Progenitor cell of endocrine pancreas (in vitro differentiated cells): ENCODE data around the gene HDAC8. TPM values are rescaled to one million over a fixed set of nuclear protein-coding genes. Genes with fewer than 3 reads are reported as not detected.

Experiments used
- DNase-seq: peaks from one replicate; pipeline ENCODE4 v3.0.0; 2021; ENCODE audit warnings: low spot score; ENCODE audit not compliant: unreplicated experiment
- H3K27ac Mint-ChIP-seq: 2 replicates; pipeline ENCODE4 v1.8.0; 2021; ENCODE audit warnings: mild to moderate bottlenecking, moderate library complexity, mixed read lengths
- H3K27me3 Mint-ChIP-seq: 2 replicates; pipeline ENCODE4 v1.8.0; 2021; ENCODE audit warnings: mixed read lengths
- H3K36me3 Mint-ChIP-seq: 2 replicates; pipeline ENCODE4 v1.8.0; 2022; ENCODE audit warnings: mixed read lengths; ENCODE audit not compliant: insufficient read depth
- H3K4me1 Mint-ChIP-seq: 2 replicates; pipeline ENCODE4 v1.8.0; 2021; ENCODE audit warnings: low read depth, mixed read lengths
- H3K4me3 Mint-ChIP-seq: 2 replicates; pipeline ENCODE4 v1.8.0; 2021; ENCODE audit warnings: low read depth, mild to moderate bottlenecking, moderate library complexity, mixed read lengths
- H3K9me3 Mint-ChIP-seq: 2 replicates; pipeline ENCODE4 v1.8.0; 2021; ENCODE audit warnings: low read depth, mixed read lengths
- total RNA-seq: library from RNA; stranded (reverse); gene quantifications from 2 replicates; pipeline ENCODE4 v1.2.1, GENCODE V29; 2021
- TF ChIP-seq, protein P1 (sequence below): fragments of 200-600 bp; sonication (generic); IDR thresholded peaks from one replicate; pipeline ENCODE4 v1.5.0; 2021; ENCODE audit warnings: antibody characterized with exemption, mild to moderate bottlenecking; ENCODE audit not compliant: unreplicated experiment

Gene HDAC8
- total RNA-seq, 1 donor from 2014 or later, result 38.4 TPM

DNA sequence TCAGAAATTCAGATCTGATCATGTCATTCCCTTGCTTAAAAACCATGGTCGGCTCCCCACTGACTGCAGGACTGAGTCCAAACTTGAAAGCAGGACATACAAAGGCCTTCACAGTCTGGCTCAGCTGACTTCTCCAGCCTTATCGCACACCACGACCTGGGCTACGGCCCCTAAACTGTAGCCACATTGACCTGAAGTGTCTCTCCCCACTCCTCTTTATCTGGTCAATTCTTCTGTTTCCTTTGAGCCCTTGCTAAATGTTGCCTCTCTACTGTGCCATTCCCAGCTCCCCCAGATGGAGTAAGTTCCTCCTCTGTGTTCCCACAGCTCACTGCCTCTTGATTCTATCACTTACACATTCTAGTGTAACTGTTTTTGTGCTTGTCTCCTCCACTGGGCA is 206.5 kb downstream of the HDAC8 start:
- no peak overlapping the region for H3K4me3 Mint-ChIP-seq
- peaks cover 1% of the 10 kb centered on the region for H3K36me3 Mint-ChIP-seq
- no peak for DNase-seq
- peaks cover 15% of the 10 kb centered on the region for H3K9me3 Mint-ChIP-seq
- no peak overlapping the region for H3K27ac Mint-ChIP-seq
- H3K27me3 Mint-ChIP-seq, result no peaks in the 10 kb centered on the region
- TF ChIP-seq, protein P1, sequence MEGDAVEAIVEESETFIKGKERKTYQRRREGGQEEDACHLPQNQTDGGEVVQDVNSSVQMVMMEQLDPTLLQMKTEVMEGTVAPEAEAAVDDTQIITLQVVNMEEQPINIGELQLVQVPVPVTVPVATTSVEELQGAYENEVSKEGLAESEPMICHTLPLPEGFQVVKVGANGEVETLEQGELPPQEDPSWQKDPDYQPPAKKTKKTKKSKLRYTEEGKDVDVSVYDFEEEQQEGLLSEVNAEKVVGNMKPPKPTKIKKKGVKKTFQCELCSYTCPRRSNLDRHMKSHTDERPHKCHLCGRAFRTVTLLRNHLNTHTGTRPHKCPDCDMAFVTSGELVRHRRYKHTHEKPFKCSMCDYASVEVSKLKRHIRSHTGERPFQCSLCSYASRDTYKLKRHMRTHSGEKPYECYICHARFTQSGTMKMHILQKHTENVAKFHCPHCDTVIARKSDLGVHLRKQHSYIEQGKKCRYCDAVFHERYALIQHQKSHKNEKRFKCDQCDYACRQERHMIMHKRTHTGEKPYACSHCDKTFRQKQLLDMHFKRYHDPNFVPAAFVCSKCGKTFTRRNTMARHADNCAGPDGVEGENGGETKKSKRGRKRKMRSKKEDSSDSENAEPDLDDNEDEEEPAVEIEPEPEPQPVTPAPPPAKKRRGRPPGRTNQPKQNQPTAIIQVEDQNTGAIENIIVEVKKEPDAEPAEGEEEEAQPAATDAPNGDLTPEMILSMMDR, result no peak
- peaks cover 26% of the 10 kb centered on the region for H3K4me1 Mint-ChIP-seq

DNA sequence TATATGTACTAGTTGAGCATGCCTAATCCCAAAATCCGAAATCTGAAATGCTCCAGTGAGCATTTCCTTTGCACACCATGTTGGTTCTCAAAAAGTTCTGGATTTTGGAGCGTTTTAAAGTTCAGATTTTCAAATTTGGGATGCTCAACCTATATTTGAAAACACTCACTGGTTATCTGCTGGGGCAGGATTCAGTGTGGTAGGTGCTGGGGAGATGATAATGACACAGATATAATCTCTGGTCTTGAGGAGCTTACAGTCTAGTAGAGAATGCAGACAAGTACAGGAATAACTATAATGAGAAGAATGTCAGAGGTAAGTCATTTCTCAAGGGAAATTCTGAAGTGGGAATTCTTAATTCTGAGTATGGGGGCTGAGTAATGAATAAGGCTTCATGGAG is 207.5 kb downstream of the HDAC8 start:
- Mint-ChIP-seq H3K4me3 (no peak overlapping the region), H3K27ac (no peak overlapping the region), H3K9me3 (peaks cover 13% of the 10 kb centered on the region), H3K4me1 (peaks cover 24% of the 10 kb centered on the region), H3K27me3 (no peaks in the 10 kb centered on the region), H3K36me3 (peaks cover 1% of the 10 kb centered on the region)
- TF ChIP-seq, protein P1, result no peak
- no peak for DNase-seq

DNA sequence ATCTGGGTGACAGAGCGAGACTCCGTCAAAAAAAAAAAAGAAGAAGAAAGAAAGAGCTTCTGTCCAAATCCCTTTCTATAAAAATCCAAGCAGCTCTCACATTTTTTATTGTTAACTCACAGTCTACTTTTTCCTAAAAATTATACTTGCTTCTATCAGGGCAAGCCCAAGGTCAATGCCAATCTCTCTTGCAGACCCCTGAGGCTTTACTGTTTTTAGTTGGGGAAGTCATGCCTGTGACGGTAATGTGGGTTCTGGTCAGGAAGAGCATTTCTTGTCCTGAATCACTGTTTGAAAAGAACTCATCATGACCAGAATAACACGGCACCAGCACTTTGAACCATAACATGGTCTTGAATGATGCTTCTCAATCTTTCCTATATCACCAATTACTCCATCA is 212.3 kb downstream of the HDAC8 start:
- H3K4me1 Mint-ChIP-seq, result no peaks in the 10 kb centered on the region
- TF ChIP-seq, protein P1, result no peak
- no peaks in the 10 kb centered on the region for H3K36me3 Mint-ChIP-seq
- no peak overlapping the region for H3K27ac Mint-ChIP-seq
- H3K4me3 Mint-ChIP-seq, result no peak overlapping the region
- H3K9me3 Mint-ChIP-seq, result peaks cover 27% of the 10 kb centered on the region
- H3K27me3 Mint-ChIP-seq, result no peaks in the 10 kb centered on the region
- DNase-seq, result no peak

DNA sequence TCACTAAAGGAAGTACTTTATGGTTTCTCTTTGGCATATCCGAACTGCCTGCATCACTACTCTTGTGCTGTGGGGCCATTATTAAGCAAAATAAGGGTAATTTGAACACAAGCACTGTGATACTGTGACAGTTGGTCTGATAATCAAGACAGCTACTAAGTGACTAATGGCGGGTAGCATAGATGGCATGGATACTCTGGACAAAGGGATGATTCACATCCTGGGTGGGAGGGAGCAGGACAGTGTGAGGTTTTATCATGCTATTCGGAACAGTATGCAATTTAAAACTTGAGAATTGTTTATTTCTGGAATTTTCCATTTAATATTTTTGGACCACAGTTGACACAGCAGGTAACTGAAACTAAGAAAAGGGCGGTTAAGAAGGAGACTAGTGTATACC is 214.3 kb downstream of the HDAC8 start:
- Mint-ChIP-seq H3K4me1 (no peaks in the 10 kb centered on the region), H3K27me3 (no peaks in the 10 kb centered on the region), H3K4me3 (no peak overlapping the region), H3K27ac (no peak overlapping the region), H3K9me3 (peaks cover 23% of the 10 kb centered on the region), H3K36me3 (no peaks in the 10 kb centered on the region)
- no peak for DNase-seq
- TF ChIP-seq, protein P1, result no peak

DNA sequence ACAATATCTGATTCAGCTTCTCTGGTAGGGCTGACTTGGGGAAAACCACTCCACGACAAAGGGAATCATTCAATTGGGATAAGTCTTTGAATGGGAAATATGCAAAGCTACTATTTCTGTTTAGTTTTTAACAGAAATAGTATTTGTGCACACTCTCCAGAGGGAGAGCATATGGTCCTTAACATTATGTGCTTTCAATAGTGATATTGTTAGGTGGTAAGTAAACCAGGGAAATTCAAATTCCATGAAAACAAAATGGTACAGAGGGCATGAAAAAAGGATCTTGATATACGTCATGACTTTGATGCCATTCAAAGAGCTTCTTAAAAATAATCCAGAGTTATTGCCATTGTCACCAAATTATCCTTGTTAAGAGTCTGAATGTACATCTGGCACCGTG is 219.9 kb downstream of the HDAC8 start:
- Mint-ChIP-seq H3K27ac (no peak overlapping the region), H3K4me1 (no peaks in the 10 kb centered on the region), H3K27me3 (no peaks in the 10 kb centered on the region), H3K9me3 (peaks cover 18% of the 10 kb centered on the region), H3K36me3 (peaks cover 3% of the 10 kb centered on the region), H3K4me3 (no peak overlapping the region)
- TF ChIP-seq, protein P1, result no peak
- no peak for DNase-seq
